ENCODE measurements around the gene PLA2G4A.

PLA2G4A gene

GRCh38 chr1:186966456-186966855, 137.7 kb downstream of the PLA2G4A start:
- in situ Hi-C loops (cut with HindIII; ENCODE audit: low sequenced_read_pairs), result no loop called here

- in situ Hi-C loops (cut with HindIII; ENCODE audit: low sequenced_read_pairs), result no loop called here
Measured at GRCh38 chr1:186967656-186968394, 139.1 kb downstream of the PLA2G4A start.

GRCh38 chr1:186974774-186975181, 146.0 kb downstream of the PLA2G4A start:
- in situ Hi-C loops (cut with HindIII; ENCODE audit: low sequenced_read_pairs), result no loop called here

- in situ Hi-C loops (cut with HindIII; ENCODE audit: low sequenced_read_pairs), result no loop called here
Measured at GRCh38 chr1:186975220-186975619, 146.5 kb downstream of the PLA2G4A start.

GRCh38 chr1:186976700-186977099, 148.0 kb downstream of the PLA2G4A start:
- in situ Hi-C loops (cut with HindIII; ENCODE audit: low sequenced_read_pairs), result no loop called here

- in situ Hi-C loops (cut with HindIII; ENCODE audit: low sequenced_read_pairs), result no loop called here
Measured at GRCh38 chr1:186977266-186977957, 148.7 kb downstream of the PLA2G4A start.

GRCh38 chr1:186978596-186979556, 150.1 kb downstream of the PLA2G4A start:
- in situ Hi-C loops (cut with HindIII; ENCODE audit: low sequenced_read_pairs), result no loop called here

GRCh38 chr1:186980400-186980799, 151.7 kb downstream of the PLA2G4A start:
- in situ Hi-C loops (cut with HindIII; ENCODE audit: low sequenced_read_pairs), result loop anchor here (5.0 to 10.0 kb wide), 3 partner anchors 48 to 486 kb away; no protein-coding TSS in a partner anchor

GRCh38 chr1:186982116-186982515, 153.4 kb downstream of the PLA2G4A start:
- in situ Hi-C loops (cut with HindIII; ENCODE audit: low sequenced_read_pairs), result loop anchor here (5.0 to 10.0 kb wide), 3 partner anchors 50 to 487 kb away; no protein-coding TSS in a partner anchor

- in situ Hi-C loops (cut with HindIII; ENCODE audit: low sequenced_read_pairs), result loop anchor here (5.0 to 10.0 kb wide), 3 partner anchors 51 to 489 kb away; no protein-coding TSS in a partner anchor
Measured at GRCh38 chr1:186983327-186983726, 154.6 kb downstream of the PLA2G4A start.

GRCh38 chr1:186984959-186985358, 156.2 kb downstream of the PLA2G4A start:
- in situ Hi-C loops (cut with HindIII; ENCODE audit: low sequenced_read_pairs), result loop anchor here (5.0 to 10.0 kb wide), 4 partner anchors 53 to 490 kb away; no protein-coding TSS in a partner anchor

- in situ Hi-C loops (cut with HindIII; ENCODE audit: low sequenced_read_pairs), result loop anchor here (5.0 to 10.0 kb wide), 3 partner anchors 291 to 491 kb away; no protein-coding TSS in a partner anchor
Measured at GRCh38 chr1:186985889-186986491, 157.2 kb downstream of the PLA2G4A start.

GRCh38 chr1:186987065-186987464, 158.3 kb downstream of the PLA2G4A start:
- in situ Hi-C loops (cut with HindIII; ENCODE audit: low sequenced_read_pairs), result loop anchor here (5.0 to 10.0 kb wide), 3 partner anchors 292 to 492 kb away; no protein-coding TSS in a partner anchor

GRCh38 chr1:186987769-186988168, 159.0 kb downstream of the PLA2G4A start:
- in situ Hi-C loops (cut with HindIII; ENCODE audit: low sequenced_read_pairs), result loop anchor here (5.0 to 10.0 kb wide), 3 partner anchors 293 to 493 kb away; no protein-coding TSS in a partner anchor

GRCh38 chr1:186993996-186994395, 165.2 kb downstream of the PLA2G4A start:
- in situ Hi-C loops (cut with HindIII; ENCODE audit: low sequenced_read_pairs), result no loop called here

GRCh38 chr1:186994897-186995296, 166.1 kb downstream of the PLA2G4A start:
- in situ Hi-C loops (cut with HindIII; ENCODE audit: low sequenced_read_pairs), result no loop called here

- in situ Hi-C loops (cut with HindIII; ENCODE audit: low sequenced_read_pairs), result no loop called here
Measured at GRCh38 chr1:186996816-186997215, 168.1 kb downstream of the PLA2G4A start.

- in situ Hi-C loops (cut with HindIII; ENCODE audit: low sequenced_read_pairs), result no loop called here
Measured at GRCh38 chr1:186997877-186998276, 169.1 kb downstream of the PLA2G4A start.

- in situ Hi-C loops (cut with HindIII; ENCODE audit: low sequenced_read_pairs), result no loop called here
Measured at GRCh38 chr1:186999506-186999905, 170.8 kb downstream of the PLA2G4A start.
